Measurements from ENCODE around the gene WDR5B.

DNA sequence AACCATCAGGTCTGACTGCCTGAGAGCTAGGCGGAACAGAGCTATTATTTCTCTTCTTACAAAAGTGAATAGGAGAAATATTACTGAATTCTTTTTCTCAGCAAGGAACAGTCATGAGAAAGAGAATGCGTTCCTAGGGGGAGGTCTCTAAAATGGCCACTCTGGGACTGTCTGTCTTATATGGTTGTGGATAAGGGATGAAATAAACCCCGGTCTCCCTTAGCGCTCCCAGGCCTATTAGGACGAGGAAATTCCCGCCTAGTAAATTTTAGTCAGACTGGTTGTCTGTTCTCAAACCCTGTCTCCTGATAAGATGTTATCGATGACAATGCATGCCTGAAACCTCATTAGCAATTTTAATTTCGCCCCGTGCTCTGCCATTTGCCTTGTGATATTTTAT lies 20.1 kb upstream of the WDR5B start:
- TF ChIP-seq, protein P1, sequence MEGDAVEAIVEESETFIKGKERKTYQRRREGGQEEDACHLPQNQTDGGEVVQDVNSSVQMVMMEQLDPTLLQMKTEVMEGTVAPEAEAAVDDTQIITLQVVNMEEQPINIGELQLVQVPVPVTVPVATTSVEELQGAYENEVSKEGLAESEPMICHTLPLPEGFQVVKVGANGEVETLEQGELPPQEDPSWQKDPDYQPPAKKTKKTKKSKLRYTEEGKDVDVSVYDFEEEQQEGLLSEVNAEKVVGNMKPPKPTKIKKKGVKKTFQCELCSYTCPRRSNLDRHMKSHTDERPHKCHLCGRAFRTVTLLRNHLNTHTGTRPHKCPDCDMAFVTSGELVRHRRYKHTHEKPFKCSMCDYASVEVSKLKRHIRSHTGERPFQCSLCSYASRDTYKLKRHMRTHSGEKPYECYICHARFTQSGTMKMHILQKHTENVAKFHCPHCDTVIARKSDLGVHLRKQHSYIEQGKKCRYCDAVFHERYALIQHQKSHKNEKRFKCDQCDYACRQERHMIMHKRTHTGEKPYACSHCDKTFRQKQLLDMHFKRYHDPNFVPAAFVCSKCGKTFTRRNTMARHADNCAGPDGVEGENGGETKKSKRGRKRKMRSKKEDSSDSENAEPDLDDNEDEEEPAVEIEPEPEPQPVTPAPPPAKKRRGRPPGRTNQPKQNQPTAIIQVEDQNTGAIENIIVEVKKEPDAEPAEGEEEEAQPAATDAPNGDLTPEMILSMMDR (conservative IDR thresholded peaks at IDR 0.05) = no peak
- TF ChIP-seq ZFX (IDR thresholded peaks at IDR 0.05) = no peak

Measured in C4-2B (cell line).